Measurements from ENCODE around the gene RAPGEF4.

- TF ChIP-seq CTCF (IDR thresholded peaks at IDR 0.05; ENCODE audit: low read depth, low read length) = no peak
- TF ChIP-seq EZH2phosphoT487 (IDR thresholded peaks at IDR 0.05; ENCODE audit: low read depth) = no peak
These were observed 190.0 kb downstream of the RAPGEF4 start for GRCh38 chr2:172925600-172925999.
